Endothelial cell of umbilical vein (primary cell): ENCODE data around the gene NME7. TPM values are rescaled to one million over a fixed set of nuclear protein-coding genes. Genes with fewer than 3 reads are reported as not detected.

Source experiments
- BruUV-seq: library from RNA; stranded (reverse); fragments of 400-500 nt; replicated peaks from 2 replicates; lab custom pipeline; 2021; lab: Mats Ljungman, UMichigan
- CTCF ChIA-PET: fragments of 300-600, 350-600 bp; sonication (Branson Sonifier 250); formaldehyde crosslinking; loops from one replicate; lab custom pipeline; 2021; ENCODE audit warnings: antibody characterized with exemption, inconsistent platforms; lab: Charles Lee
- POLR2A ChIA-PET: fragments of 300-600, 350-600 bp; sonication (Branson Sonifier 250); formaldehyde crosslinking; loops from one replicate; lab custom pipeline; 2021; ENCODE audit warnings: antibody characterized with exemption, inconsistent platforms; lab: Charles Lee
- DNase-seq: peaks from one replicate; pipeline ENCODE4 v3.0.0-alpha.2; 2011; ENCODE audit warnings: low read depth, low spot score
- FAIRE-seq: peaks from 2 replicates; lab custom pipeline; 2011; peaks lifted over from hg19 to GRCh38; lab: Jason Lieb, UNC
- H2AFZ ChIP-seq: 2 replicates; pipeline ENCODE4 v1.6.0; 2012; ENCODE audit warnings: low read depth, low read length, control low read depth, inconsistent platforms
- H3K27ac ChIP-seq: 2 replicates; pipeline ENCODE4 v1.5.1; 2011; ENCODE audit warnings: low read depth, mild to moderate bottlenecking, control low read depth, low read length, moderate library complexity; ENCODE audit not compliant: insufficient read depth
- H3K27me3 ChIP-seq, 2 experiments: 2 replicates each; pipeline versions ENCODE4 v1.6.0 to v1.6.1; 2011; ENCODE audit warnings: low read length in 2 of 2, mixed read lengths in 1 of 2; ENCODE audit not compliant: control insufficient read depth in 2 of 2, insufficient read depth in 2 of 2
- H3K36me3 ChIP-seq, 2 experiments: 2 replicates in 1 of 2; 3 replicates in 1 of 2; pipeline ENCODE4 v1.5.1; 2011; ENCODE audit warnings: low read length in 2 of 2, mild to moderate bottlenecking in 1 of 2, moderate library complexity in 1 of 2; ENCODE audit not compliant: control insufficient read depth in 2 of 2, insufficient read depth in 2 of 2; ENCODE audit errors: extremely low read depth in 1 of 2
- H3K4me1 ChIP-seq: 3 replicates; pipeline ENCODE4 v1.5.1; 2011; ENCODE audit warnings: mild to moderate bottlenecking, low read length; ENCODE audit not compliant: control insufficient read depth, insufficient read depth; ENCODE audit errors: extremely low read depth
- H3K4me2 ChIP-seq: 2 replicates; pipeline ENCODE4 v1.6.1; 2011; ENCODE audit warnings: low read length, control low read depth, mixed read lengths; ENCODE audit not compliant: insufficient read depth
- H3K4me3 ChIP-seq, 3 experiments: fragments of 200-600 bp in 1 of 3; sonication (generic), shearing (Covaris generic) in 1 of 3; replicated peaks in 1 of 3; 2 replicates each; pipeline ENCODE4 v1.5.1; 2011 to 2016; ENCODE audit warnings: control low read depth in 3 of 3, low read length in 3 of 3, mild to moderate bottlenecking in 2 of 3, inconsistent platforms in 1 of 3, low read depth in 1 of 3, moderate library complexity in 1 of 3; ENCODE audit not compliant: insufficient read depth in 1 of 3
- H3K79me2 ChIP-seq: 2 replicates; pipeline ENCODE4 v1.6.0; 2012; ENCODE audit warnings: low read length, inconsistent platforms; ENCODE audit not compliant: control insufficient read depth, insufficient read depth
- H3K9ac ChIP-seq: replicated peaks from 2 replicates; pipeline ENCODE3; 2011; ENCODE audit warnings: low read length, control low read depth; ENCODE audit not compliant: insufficient read depth; ENCODE audit errors: extremely low read depth
- H3K9me1 ChIP-seq: replicated peaks from 3 replicates; pipeline ENCODE4 v1.6.0; 2011; ENCODE audit warnings: mild to moderate bottlenecking, low read length; ENCODE audit not compliant: control insufficient read depth, insufficient read depth; ENCODE audit errors: extremely low read depth
- H3K9me3 ChIP-seq: replicated peaks from 2 replicates; pipeline ENCODE4 v1.5.1; 2012; ENCODE audit warnings: low read length, inconsistent platforms; ENCODE audit not compliant: control insufficient read depth, insufficient read depth
- H4K20me1 ChIP-seq: replicated peaks from 2 replicates; pipeline ENCODE3; 2011; ENCODE audit warnings: mild to moderate bottlenecking, low read length; ENCODE audit not compliant: control insufficient read depth, insufficient read depth; ENCODE audit errors: extremely low read depth
- EZH2 ChIP-seq: IDR thresholded peaks from 2 replicates; pipeline ENCODE4 v1.6.1; 2012; ENCODE audit warnings: borderline replicate concordance, low read depth, mild to moderate bottlenecking, moderate library complexity, low read length, inconsistent platforms; ENCODE audit not compliant: severe bottlenecking
- FOS ChIP-seq: IDR thresholded peaks from 2 replicates; pipeline ENCODE4 v1.6.1; 2011; ENCODE audit warnings: mild to moderate bottlenecking, low read length, moderate library complexity, borderline replicate concordance; ENCODE audit not compliant: insufficient read depth
- GATA2 ChIP-seq: IDR thresholded peaks from 2 replicates; pipeline ENCODE4 v1.7.0; 2011; ENCODE audit warnings: low read depth, mild to moderate bottlenecking, moderate library complexity, mixed read lengths, low read length; ENCODE audit not compliant: insufficient read length, insufficient read depth
- JUN ChIP-seq: IDR thresholded peaks from 2 replicates; pipeline ENCODE4 v1.6.1; 2011; ENCODE audit warnings: borderline replicate concordance, low read depth; ENCODE audit not compliant: insufficient read length, insufficient read depth
- MAX ChIP-seq: IDR thresholded peaks from 2 replicates; pipeline ENCODE4 v1.6.1; 2011; ENCODE audit not compliant: insufficient read depth, insufficient read length
- MYC ChIP-seq: IDR thresholded peaks from one replicate; pipeline ENCODE4 v1.6.1; 2011; ENCODE audit warnings: mild to moderate bottlenecking, low read depth, low read length
- POLR2A ChIP-seq: IDR thresholded peaks from 2 replicates; pipeline ENCODE4 v1.6.1; 2012; ENCODE audit warnings: low read depth, mild to moderate bottlenecking, control low read depth, low read length
- POLR2AphosphoS5 ChIP-seq: IDR thresholded peaks from 2 replicates; pipeline ENCODE4 v1.6.1; 2012; ENCODE audit warnings: low read depth, mild to moderate bottlenecking, control low read depth, low read length, moderate library complexity; ENCODE audit not compliant: insufficient read depth
- dilution Hi-C: fragments of 300-500 bp; cut with MboI; formaldehyde crosslinking; loops from one replicate; pipeline ENCODE4 v1.15.0; 2019; ENCODE audit warnings: low sequenced_read_pairs; ENCODE audit not compliant: extremely low pct_ligation_motif_present
- intact Hi-C: fragments of 100-400 bp; cut with micrococcal nuclease; formaldehyde crosslinking; loops from one replicate; pipeline ENCODE4 v1.10.0; 2022
- polyA plus RNA-seq, 4 experiments: library from polyadenylated mRNA; depleted of rRNA in 3 of 4; stranded (reverse) in 3 of 4; unstranded in 1 of 4; fragments of >200 nt; gene quantifications; 2 replicates each; pipeline versions ENCODE4 v1.2.1 to v1.2.3, GENCODE V29; 2011 to 2012; ENCODE audit warnings: missing spikeins in 1 of 4
- total RNA-seq: library from RNA; stranded (reverse); gene quantifications from 2 replicates; pipeline ENCODE4 v1.2.3, GENCODE V29; 2021
- TF ChIP-seq, protein P1 (sequence below), 2 donors: IDR thresholded peaks; 1 replicate in 1 of 2; 2 replicates in 1 of 2; pipeline ENCODE4 v1.5.1; 2011; ENCODE audit warnings: low read length in 2 of 2, mild to moderate bottlenecking in 2 of 2, moderate library complexity in 2 of 2, control low read depth in 1 of 2, inconsistent platforms in 1 of 2, low read depth in 1 of 2; ENCODE audit not compliant: insufficient read depth in 1 of 2; ENCODE audit errors: extremely low read depth in 1 of 2

The NME7 gene
- total and polyA plus RNA-seq, 2 donors (not counting 3 experiments of a cell fraction or from before 2014, with no cell fraction given) = 16.5 to 25.3 TPM

DNA sequence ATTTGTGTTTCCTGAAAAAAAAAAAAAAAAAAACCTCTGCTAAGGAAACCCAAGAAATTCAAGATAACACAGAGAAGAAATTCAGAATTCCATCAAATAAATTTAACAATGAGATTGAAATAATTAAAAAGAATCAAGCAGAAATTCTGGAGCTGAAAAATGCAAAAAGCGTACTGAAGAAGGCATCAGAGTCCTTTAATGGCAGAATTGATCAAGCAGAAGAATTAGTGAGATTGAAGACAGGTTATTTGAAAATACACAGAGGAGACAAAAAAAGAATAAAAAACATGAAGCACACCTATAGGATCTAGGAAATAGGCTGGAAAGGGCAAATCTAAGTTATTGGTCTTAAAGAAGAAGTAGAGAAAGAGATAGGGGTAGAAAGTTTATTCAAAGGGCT, 38.2 kb downstream of the NME7 start:
- BruUV-seq = no TSS peak
- DNase-seq (no peak), FAIRE-seq (no peak)
- no peak overlapping the region for H3K4me2 ChIP-seq
- TF ChIP-seq POLR2AphosphoS5 (no peak), MAX (no peak), EZH2 (no peak), MYC (no peak), JUN (no peak), POLR2A (no peak), FOS (no peak), GATA2 (no peak)
- TF ChIP-seq, protein P1, sequence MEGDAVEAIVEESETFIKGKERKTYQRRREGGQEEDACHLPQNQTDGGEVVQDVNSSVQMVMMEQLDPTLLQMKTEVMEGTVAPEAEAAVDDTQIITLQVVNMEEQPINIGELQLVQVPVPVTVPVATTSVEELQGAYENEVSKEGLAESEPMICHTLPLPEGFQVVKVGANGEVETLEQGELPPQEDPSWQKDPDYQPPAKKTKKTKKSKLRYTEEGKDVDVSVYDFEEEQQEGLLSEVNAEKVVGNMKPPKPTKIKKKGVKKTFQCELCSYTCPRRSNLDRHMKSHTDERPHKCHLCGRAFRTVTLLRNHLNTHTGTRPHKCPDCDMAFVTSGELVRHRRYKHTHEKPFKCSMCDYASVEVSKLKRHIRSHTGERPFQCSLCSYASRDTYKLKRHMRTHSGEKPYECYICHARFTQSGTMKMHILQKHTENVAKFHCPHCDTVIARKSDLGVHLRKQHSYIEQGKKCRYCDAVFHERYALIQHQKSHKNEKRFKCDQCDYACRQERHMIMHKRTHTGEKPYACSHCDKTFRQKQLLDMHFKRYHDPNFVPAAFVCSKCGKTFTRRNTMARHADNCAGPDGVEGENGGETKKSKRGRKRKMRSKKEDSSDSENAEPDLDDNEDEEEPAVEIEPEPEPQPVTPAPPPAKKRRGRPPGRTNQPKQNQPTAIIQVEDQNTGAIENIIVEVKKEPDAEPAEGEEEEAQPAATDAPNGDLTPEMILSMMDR (IDR thresholded peaks at IDR 0.05; ENCODE audit: extremely low read depth in 1 of 2, insufficient read depth in 1 of 2, low read depth in 1 of 2, low read length in 2 of 2) = no peak
- dilution Hi-C loops (no loop called here), intact Hi-C loops (loop anchor here (5.0 kb wide), 1 partner anchor 222 kb away; the partner anchor contains the start of gene ATP1B1)
- H3K9me1 ChIP-seq = no peaks in the 10 kb centered on the region
- ChIA-PET CTCF (interaction anchor here (0.8 kb wide), 1 partner anchor 31 kb away, joined by 3 read pairs; no protein-coding TSS in a partner anchor), POLR2A (no interaction called here)
- no peak overlapping the region for H3K4me3 ChIP-seq
- H3K9me3 ChIP-seq = no peaks in the 10 kb centered on the region
- peaks cover 17% of the 10 kb centered on the region for H3K4me1 ChIP-seq
- no peak overlapping the region for H3K27ac ChIP-seq
- H4K20me1 ChIP-seq = no peaks in the 10 kb centered on the region
- peaks cover 7% of the 10 kb centered on the region for H3K79me2 ChIP-seq
- no peaks in the 10 kb centered on the region for H3K36me3 ChIP-seq
- no peak overlapping the region for H2AFZ ChIP-seq
- no peaks in the 10 kb centered on the region for H3K27me3 ChIP-seq
- H3K9ac ChIP-seq = no peak overlapping the region
